WI38 (cell line): ENCODE measurements around the gene ZNF426.
"Not testable (repeated sequence)": the region's sequence is repeated elsewhere in the genome, so short reads cannot be mapped to it uniquely, and the experiment has no call there.

Experiments used
- H3K4me3 ChIP-seq: 2 replicates; pipeline ENCODE4 v1.5.1; 2011; ENCODE audit warnings: low read depth, mild to moderate bottlenecking, control low read depth, low read length
- CTCF ChIP-seq: IDR thresholded peaks from 2 replicates; pipeline ENCODE4 v1.5.1; 2012; ENCODE audit warnings: low read depth, mild to moderate bottlenecking, control low read depth, low read length

The ZNF426 gene

GRCh38 chr19:9565900-9566705 is 27.7 kb upstream of the ZNF426 start:
- no peak overlapping the region for H3K4me3 ChIP-seq
- no peak for TF ChIP-seq CTCF

GRCh38 chr19:9552536-9553274 is 14.3 kb upstream of the ZNF426 start:
- no peak overlapping the region for H3K4me3 ChIP-seq
- TF ChIP-seq CTCF: no peak

GRCh38 chr19:9547870-9548269 is 9.4 kb upstream of the ZNF426 start:
- TF ChIP-seq CTCF: no peak
- H3K4me3 ChIP-seq: no peak overlapping the region

GRCh38 chr19:9541281-9541680 is 2.8 kb upstream of the ZNF426 start:
- not testable (repeated sequence) for H3K4me3 ChIP-seq

GRCh38 chr19:9539921-9540320 is 1.5 kb upstream of the ZNF426 start:
- not testable (repeated sequence) for H3K4me3 ChIP-seq

- H3K4me3 ChIP-seq: peak overlapping the region; percentile 88; the same call in 1 of the 2 replicates
Measured at GRCh38 chr19:9539201-9539600, 756 bp upstream of the ZNF426 start.

- no peak for TF ChIP-seq CTCF
- no peak overlapping the region for H3K4me3 ChIP-seq
Measured at GRCh38 chr19:9535934-9536333, 2.5 kb downstream of the ZNF426 start.

- H3K4me3 ChIP-seq: no peak overlapping the region
- no peak for TF ChIP-seq CTCF
Measured at GRCh38 chr19:9531933-9532332, 6.5 kb downstream of the ZNF426 start.
